ENCODE measurements around the gene CNNM2. TPM values are rescaled to one million over a fixed set of nuclear protein-coding genes. Genes with fewer than 3 reads are reported as not detected.
"Not testable (repeated sequence)": the region's sequence is repeated elsewhere in the genome, so short reads cannot be mapped to it uniquely, and the experiment has no call there.

CNNM2 gene
- total RNA-seq, 1 donor from 2014 or later: 2.2 TPM

- DNase-seq (ENCODE audit: low read depth, low spot score): no peak
Observed at GRCh38 chr10:102926842-102927241, 8.7 kb downstream of the CNNM2 start.

- DNase-seq (ENCODE audit: low read depth, low spot score): no peak
Observed at GRCh38 chr10:102927311-102928010, 9.4 kb downstream of the CNNM2 start.

- DNase-seq (ENCODE audit: low read depth, low spot score): not testable (repeated sequence)
Observed at GRCh38 chr10:102928442-102928841, 10.3 kb downstream of the CNNM2 start.

- DNase-seq (ENCODE audit: low read depth, low spot score): no peak
Observed at GRCh38 chr10:102930720-102931119, 12.6 kb downstream of the CNNM2 start.

GRCh38 chr10:102931643-102932042 is 13.5 kb downstream of the CNNM2 start:
- no peak for DNase-seq (ENCODE audit: low read depth, low spot score)

- no peak for DNase-seq (ENCODE audit: low read depth, low spot score)
Observed at GRCh38 chr10:102935505-102935904, 17.4 kb downstream of the CNNM2 start.

GRCh38 chr10:102935939-102936605 is 18.0 kb downstream of the CNNM2 start:
- DNase-seq (ENCODE audit: low read depth, low spot score): no peak

GRCh38 chr10:102941401-102941800 is 23.3 kb downstream of the CNNM2 start:
- DNase-seq (ENCODE audit: low read depth, low spot score): no peak

GRCh38 chr10:102945449-102945848 is 27.4 kb downstream of the CNNM2 start:
- no peak for DNase-seq (ENCODE audit: low read depth, low spot score)

GRCh38 chr10:102945962-102946361 is 27.9 kb downstream of the CNNM2 start:
- DNase-seq (ENCODE audit: low read depth, low spot score): no peak

- no peak for DNase-seq (ENCODE audit: low read depth, low spot score)
Observed at GRCh38 chr10:102946992-102947391, 28.9 kb downstream of the CNNM2 start.

- DNase-seq (ENCODE audit: low read depth, low spot score): no peak
Observed at GRCh38 chr10:102948176-102948575, 30.1 kb downstream of the CNNM2 start.

- DNase-seq (ENCODE audit: low read depth, low spot score): no peak
Observed at GRCh38 chr10:102948786-102949185, 30.7 kb downstream of the CNNM2 start.

- DNase-seq (ENCODE audit: low read depth, low spot score): no peak
Observed at GRCh38 chr10:102949916-102950315, 31.8 kb downstream of the CNNM2 start.

GRCh38 chr10:102951316-102951715 is 33.2 kb downstream of the CNNM2 start:
- DNase-seq (ENCODE audit: low read depth, low spot score): no peak

GRCh38 chr10:102959360-102959759 is 41.3 kb downstream of the CNNM2 start:
- DNase-seq (ENCODE audit: low read depth, low spot score): no peak

GRCh38 chr10:102960157-102960556 is 42.1 kb downstream of the CNNM2 start:
- no peak for DNase-seq (ENCODE audit: low read depth, low spot score)

GRCh38 chr10:102962267-102962666 is 44.2 kb downstream of the CNNM2 start:
- no peak for DNase-seq (ENCODE audit: low read depth, low spot score)

- no peak for DNase-seq (ENCODE audit: low read depth, low spot score)
Observed at GRCh38 chr10:102962951-102963755, 45.1 kb downstream of the CNNM2 start.

- DNase-seq (ENCODE audit: low read depth, low spot score): no peak
Observed at GRCh38 chr10:102963756-102964025, 45.6 kb downstream of the CNNM2 start.

- DNase-seq (ENCODE audit: low read depth, low spot score): not testable (repeated sequence)
Observed at GRCh38 chr10:102964064-102964463, 46.0 kb downstream of the CNNM2 start.

GRCh38 chr10:102964713-102965112 is 46.6 kb downstream of the CNNM2 start:
- no peak for DNase-seq (ENCODE audit: low read depth, low spot score)
